Breast epithelium (tissue), 4 donors: Measurements from ENCODE around the gene FCAMR. TPM values are rescaled to one million over a fixed set of nuclear protein-coding genes. Genes with fewer than 3 reads are reported as not detected.

ENCODE experiments used
- DNase-seq, 2 donors: peaks; one replicate each; pipeline ENCODE4 v3.0.0-alpha.2; 2019; ENCODE audit warnings: low spot score in 2 of 2
- H3K27ac ChIP-seq, 2 donors: fragments of 200-600 bp; sonication (generic) in 1 of 2; one replicate each; pipeline ENCODE4 v1.5.1; 2016 to 2019; ENCODE audit warnings: mild to moderate bottlenecking in 1 of 2
- H3K27me3 ChIP-seq, 2 donors: fragments of 200-600 bp; sonication (generic) in 1 of 2; one replicate each; pipeline versions ENCODE4 v1.5.1 to v1.6.0; 2017 to 2019; ENCODE audit warnings: control low read depth in 1 of 2, mild to moderate bottlenecking in 1 of 2
- H3K36me3 ChIP-seq: fragments of 200-600 bp; one replicate; pipeline ENCODE4 v1.5.1; 2019
- H3K4me1 ChIP-seq, 2 donors: fragments of 200-600 bp; sonication (generic); one replicate each; pipeline ENCODE4 v1.5.1; 2016 to 2019; ENCODE audit warnings: control low read depth in 1 of 2
- H3K4me3 ChIP-seq, 3 donors: fragments of 200-600 bp; sonication (generic); 1 replicate in 2 of 3; 2 replicates in 1 of 3; pipeline ENCODE4 v1.5.1; 2016 to 2019; ENCODE audit warnings: mild to moderate bottlenecking in 3 of 3, moderate library complexity in 2 of 3
- H3K9me3 ChIP-seq, 2 donors: fragments of 200-600 bp; sonication (generic) in 1 of 2; one replicate each; pipeline ENCODE4 v1.5.1; 2016 to 2019; ENCODE audit warnings: control low read depth in 1 of 2
- CTCF ChIP-seq, 3 donors: fragments of 450-650 bp; IDR thresholded peaks; one replicate each; pipeline ENCODE4 v1.5.1; 2016 to 2017; ENCODE audit warnings: antibody characterized with exemption in 3 of 3, mild to moderate bottlenecking in 3 of 3, moderate library complexity in 3 of 3
- POLR2A ChIP-seq: fragments of 450-650 bp; IDR thresholded peaks from one replicate; pipeline ENCODE4 v1.6.1; 2016; ENCODE audit warnings: antibody characterized with exemption, mild to moderate bottlenecking, moderate library complexity
- POLR2AphosphoS5 ChIP-seq, 3 donors: sonication (generic); formaldehyde crosslinking; IDR thresholded peaks; one replicate each; pipeline ENCODE4 v1.6.1; 2017; ENCODE audit warnings: antibody characterized with exemption in 3 of 3
- intact Hi-C: fragments of 100-400 bp; cut with DNase I; formaldehyde crosslinking; loops from one replicate; pipeline ENCODE4 v1.15.1; 2023; ENCODE audit warnings: low total_unique reads
- total RNA-seq, 3 donors: library from RNA; depleted of rRNA; stranded (reverse); fragments of >200 nt; gene quantifications; one replicate each; pipeline ENCODE4 v1.1.0, GENCODE V29; 2016

The FCAMR gene
- total RNA-seq, 3 donors from 2014 or later, result not detected

GRCh38 chr1:207009182-207009850 lies 39.1 kb upstream of the FCAMR start:
- intact Hi-C loops, result no loop called here
- Histone ChIP-seq H3K27ac (peak overlapping the region; percentile 90 to 95), H3K4me1 (peaks cover 0 to 4% of the 10 kb centered on the region in 2 donors)

GRCh38 chr1:207007352-207008033 lies 37.2 kb upstream of the FCAMR start:
- Histone ChIP-seq H3K4me1 (peaks cover 0 to 4% of the 10 kb centered on the region in 2 donors), H3K36me3 (no peaks in the 10 kb centered on the region), H3K4me3 (peak overlapping the region in 1 of 3 donors; percentile 13), H3K27me3 (no peaks in the 10 kb centered on the region), H3K9me3 (peaks cover 0 to 19% of the 10 kb centered on the region in 2 donors), H3K27ac (peak overlapping the region; percentile 90 to 95)
- DNase-seq, result peak in 1 of 2 donors; percentile 94
- TF ChIP-seq POLR2AphosphoS5 (IDR thresholded peaks at IDR 0.05) (peak in 1 of 3 donors; percentile 44), POLR2A (no peak)
- intact Hi-C loops, result no loop called here

More at GRCh38 chr1:207009182-207009850, 39.1 kb upstream of the FCAMR start:
- H3K36me3 ChIP-seq, result no peaks in the 10 kb centered on the region
- no peak for TF ChIP-seq POLR2AphosphoS5 (IDR thresholded peaks at IDR 0.05)
- no peak for TF ChIP-seq CTCF (IDR thresholded peaks at IDR 0.05)
- no peak for TF ChIP-seq POLR2A
- peaks cover 0 to 19% of the 10 kb centered on the region in 2 donors for H3K9me3 ChIP-seq
- no peak overlapping the region for H3K4me3 ChIP-seq
- DNase-seq, result no peak
- no peaks in the 10 kb centered on the region for H3K27me3 ChIP-seq

- TF ChIP-seq POLR2A (no peak), POLR2AphosphoS5 (IDR thresholded peaks at IDR 0.05) (no peak), CTCF (IDR thresholded peaks at IDR 0.05) (no peak)
- no peak for DNase-seq
- Histone ChIP-seq H3K4me3 (peak overlapping the region in 1 of 3 donors; percentile 13), H3K9me3 (peaks cover 0 to 19% of the 10 kb centered on the region in 2 donors), H3K4me1 (peaks cover 0 to 4% of the 10 kb centered on the region in 2 donors), H3K27me3 (no peaks in the 10 kb centered on the region), H3K27ac (peak overlapping the region; percentile 90 to 95), H3K36me3 (no peaks in the 10 kb centered on the region)
- intact Hi-C loops, result no loop called here
Observed at GRCh38 chr1:207006914-207007313, 36.7 kb upstream of the FCAMR start.

GRCh38 chr1:207006083-207006482 lies 35.8 kb upstream of the FCAMR start:
- DNase-seq, result no peak
- H3K4me1 ChIP-seq, result peaks cover 0 to 4% of the 10 kb centered on the region in 2 donors
- no peaks in the 10 kb centered on the region for H3K36me3 ChIP-seq
- peak overlapping the region; percentile 90 to 95 for H3K27ac ChIP-seq
- no peaks in the 10 kb centered on the region for H3K27me3 ChIP-seq
- peaks cover 0 to 19% of the 10 kb centered on the region in 2 donors for H3K9me3 ChIP-seq
- TF ChIP-seq CTCF (IDR thresholded peaks at IDR 0.05) (no peak), POLR2AphosphoS5 (IDR thresholded peaks at IDR 0.05) (no peak), POLR2A (no peak)
- no peak overlapping the region for H3K4me3 ChIP-seq
- intact Hi-C loops, result no loop called here

- H3K4me3 ChIP-seq, result no peak overlapping the region
- peaks cover 0 to 19% of the 10 kb centered on the region in 2 donors for H3K9me3 ChIP-seq
- intact Hi-C loops, result no loop called here
- TF ChIP-seq POLR2AphosphoS5 (IDR thresholded peaks at IDR 0.05) (no peak), CTCF (IDR thresholded peaks at IDR 0.05) (peak in 2 of 3 donors; percentile 43 to 59)
- H3K27ac ChIP-seq, result peak overlapping the region; percentile 90 to 95
- peaks cover 0 to 4% of the 10 kb centered on the region in 2 donors for H3K4me1 ChIP-seq
- no peaks in the 10 kb centered on the region for H3K36me3 ChIP-seq
- peak in 1 of 2 donors; percentile 57 for DNase-seq
- no peaks in the 10 kb centered on the region for H3K27me3 ChIP-seq
Observed at GRCh38 chr1:207004931-207005830, 34.9 kb upstream of the FCAMR start.
